B cell (primary cell): ENCODE data around the gene SMIM14. TPM values are rescaled to one million over a fixed set of nuclear protein-coding genes. Genes with fewer than 3 reads are reported as not detected.

ENCODE experiments used
- ATAC-seq: fragments of 200-7000 bp; cut with Tn5 transposase; one replicate; pipeline ENCODE4 v1.10.0; 2021; ENCODE audit warnings: low read depth, mild to moderate bottlenecking, moderate number of reproducible peaks, moderate library complexity
- CTCF ChIA-PET: fragments of 350-600 bp; sonication (Branson Sonifier 250); formaldehyde crosslinking; loops from one replicate; lab custom pipeline; 2021; ENCODE audit warnings: antibody characterized with exemption, inconsistent platforms; lab: Charles Lee
- POLR2A ChIA-PET: fragments of 350-600 bp; sonication (Branson Sonifier 250); formaldehyde crosslinking; loops from one replicate; lab custom pipeline; 2021; ENCODE audit warnings: antibody characterized with exemption; lab: Charles Lee
- DNase-seq: peaks from one replicate; pipeline ENCODE4 v3.0.0; 2013
- H2AFZ ChIP-seq: 2 replicates; pipeline ENCODE4 v1.6.1; 2012; ENCODE audit warnings: mild to moderate bottlenecking, low read depth, low read length; ENCODE audit not compliant: insufficient read depth, poor library complexity, severe bottlenecking
- H3K27ac ChIP-seq, 2 donors: 1 replicate in 1 of 2; 2 replicates in 1 of 2; pipeline ENCODE4 v1.5.1; 2012 to 2013; ENCODE audit warnings: low read length in 2 of 2, mild to moderate bottlenecking in 2 of 2, moderate library complexity in 1 of 2
- H3K27me3 ChIP-seq, 4 experiments: fragments of 200-600 bp in 1 of 4; sonication (generic) in 1 of 4; replicated peaks in 1 of 4; 1 replicate in 2 of 4; 2 replicates in 2 of 4; pipeline versions ENCODE4 v1.6.1 to v1.7.0; 2013 to 2016; ENCODE audit warnings: low read length in 3 of 4, mild to moderate bottlenecking in 2 of 4, mixed read lengths in 1 of 4, moderate library complexity in 1 of 4; ENCODE audit not compliant: insufficient read depth in 4 of 4, control insufficient read depth in 3 of 4; ENCODE audit errors: control extremely low read depth in 1 of 4
- H3K36me3 ChIP-seq, 2 experiments: replicated peaks in 1 of 2; 1 replicate in 1 of 2; 2 replicates in 1 of 2; pipeline versions ENCODE4 v1.6.1 to v1.7.1; 2013; ENCODE audit warnings: low read length in 1 of 2; ENCODE audit not compliant: insufficient read depth in 2 of 2, control insufficient read depth in 1 of 2; ENCODE audit errors: control extremely low read depth in 1 of 2, extremely low read depth in 1 of 2
- H3K4me1 ChIP-seq, 2 donors: fragments of 200-600 bp in 1 of 2; sonication (generic) in 1 of 2; 1 replicate in 1 of 2; 2 replicates in 1 of 2; pipeline versions ENCODE4 v1.5.1 to v1.6.1; 2013 to 2017; ENCODE audit warnings: low read length in 2 of 2; ENCODE audit not compliant: control insufficient read depth in 2 of 2, insufficient read depth in 2 of 2
- H3K4me2 ChIP-seq: replicated peaks from 2 replicates; pipeline ENCODE3; 2012; ENCODE audit warnings: mild to moderate bottlenecking, low read depth, low read length; ENCODE audit not compliant: poor library complexity, severe bottlenecking
- H3K4me3 ChIP-seq, 5 experiments: fragments of 200-600 bp in 1 of 5; sonication (generic) in 1 of 5; 1 replicate in 3 of 5; 2 replicates in 2 of 5; pipeline versions ENCODE4 v1.5.1 to v1.7.0; 2011 to 2016; ENCODE audit warnings: low read length in 4 of 5, mild to moderate bottlenecking in 4 of 5, low read depth in 2 of 5, control low read depth in 1 of 5, moderate library complexity in 1 of 5; ENCODE audit not compliant: insufficient read depth in 1 of 5; ENCODE audit errors: control extremely low read depth in 1 of 5, extremely low read depth in 1 of 5
- H3K79me2 ChIP-seq: fragments of 200-600 bp; sonication (generic); one replicate; pipeline ENCODE4 v1.6.0; 2016; ENCODE audit warnings: low read length; ENCODE audit not compliant: control insufficient read depth, insufficient read depth
- H3K9ac ChIP-seq: fragments of 200-600 bp; sonication (generic); 2 replicates; pipeline ENCODE4 v1.6.1; 2017; ENCODE audit warnings: mild to moderate bottlenecking, low read length, moderate library complexity
- H3K9me3 ChIP-seq, 3 donors: one replicate each; pipeline versions ENCODE4 v1.6.1 to v1.7.1; 2013; ENCODE audit warnings: low read length in 2 of 3; ENCODE audit not compliant: control insufficient read depth in 2 of 3, insufficient read depth in 1 of 3; ENCODE audit errors: control extremely low read depth in 1 of 3
- H4K20me1 ChIP-seq: 2 replicates; pipeline ENCODE4 v1.6.0; 2012; ENCODE audit warnings: mild to moderate bottlenecking, low read length; ENCODE audit not compliant: insufficient read depth, control insufficient read depth, poor library complexity, severe bottlenecking
- H3K27ac Mint-ChIP-seq: one replicate; pipeline ENCODE4 v1.8.0; 2021; ENCODE audit warnings: mixed read lengths
- H3K27me3 Mint-ChIP-seq: one replicate; pipeline ENCODE4 v1.8.0; 2021; ENCODE audit warnings: mixed read lengths
- H3K4me1 Mint-ChIP-seq: one replicate; pipeline ENCODE4 v1.8.0; 2021; ENCODE audit warnings: mixed read lengths
- H3K4me3 Mint-ChIP-seq: one replicate; pipeline ENCODE4 v1.8.0; 2021; ENCODE audit warnings: mixed read lengths
- H3K9me3 Mint-ChIP-seq: one replicate; pipeline ENCODE4 v1.8.0; 2022; ENCODE audit warnings: mixed read lengths; ENCODE audit not compliant: insufficient read depth
- EZH2 ChIP-seq: IDR thresholded peaks from 2 replicates; pipeline ENCODE4 v1.6.1; 2012; ENCODE audit warnings: borderline replicate concordance, low read depth, mild to moderate bottlenecking, moderate library complexity, low read length; ENCODE audit not compliant: insufficient read depth, poor library complexity, severe bottlenecking
- WGBS: methylation state at CpG from one replicate; pipeline ENCODE4 v1.1.5; 2013; ENCODE audit warnings: missing lambda C conversion rate; ENCODE audit not compliant: insufficient coverage; 5-methylcytosine and 5-hydroxymethylcytosine counted together
- intact Hi-C: fragments of 100-400 bp; cut with micrococcal nuclease; formaldehyde crosslinking; loops from one replicate; pipeline ENCODE4 v1.10.0; 2022
- polyA plus RNA-seq: library from polyadenylated mRNA; depleted of rRNA; stranded (reverse); fragments of >200 nt; gene quantifications from 2 replicates; pipeline ENCODE4 v1.2.3, GENCODE V29; 2012
- total RNA-seq, 2 donors: library from RNA; stranded (reverse); fragments of 120-200 nt in 1 of 2; gene quantifications; 1 replicate in 1 of 2; 2 replicates in 1 of 2; pipeline versions ENCODE4 v1.2.3 to v1.2.4, GENCODE V29; 2013 to 2022
- TF ChIP-seq, protein P1 (sequence below): fragments of 200-600 bp; IDR thresholded peaks from one replicate; pipeline ENCODE4 v1.8.0; 2022; ENCODE audit warnings: antibody characterized with exemption, mild to moderate bottlenecking

SMIM14 gene
- total and polyA plus RNA-seq, 2 donors (not counting 1 experiment from before 2014, with no cell fraction given): 38.9 to 56.0 TPM

DNA sequence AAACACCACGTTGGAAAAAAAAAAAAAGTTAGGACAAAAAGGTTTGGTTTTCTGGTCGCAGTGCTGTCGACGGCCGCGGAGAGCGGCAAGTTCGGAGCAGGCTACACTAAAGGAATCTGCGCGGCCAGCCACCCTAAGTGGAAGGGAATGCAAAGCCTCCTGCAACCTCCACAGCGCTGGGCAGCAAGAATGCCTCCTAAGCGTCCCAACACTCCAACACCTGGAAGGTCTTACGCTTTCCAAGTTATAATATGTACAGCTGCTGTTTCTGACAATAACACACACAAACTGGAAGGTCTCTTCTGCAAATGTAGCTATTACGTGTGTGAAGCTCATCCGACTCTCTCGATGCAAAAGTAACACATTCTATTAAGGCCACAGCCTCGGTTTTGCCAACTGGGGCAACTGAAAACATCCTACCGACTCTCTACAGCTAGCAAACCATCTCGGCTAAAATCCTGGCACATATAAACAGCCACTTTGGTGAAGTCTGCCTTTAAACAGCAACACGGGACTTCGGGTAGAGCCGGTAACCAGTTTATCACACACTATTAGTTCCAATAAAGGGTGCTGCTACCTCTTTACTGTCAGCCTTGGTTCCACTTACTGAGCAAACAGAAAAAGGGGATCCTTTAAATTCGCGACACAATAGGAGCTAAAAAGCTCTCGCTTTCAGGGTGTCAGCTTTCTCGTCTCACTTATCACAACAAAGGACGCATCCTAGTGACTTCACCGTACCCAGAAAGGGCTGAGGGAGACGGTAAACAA, 895 bp downstream of the SMIM14 start:
- peak overlapping the region; percentile 79 to 98 (median 93) for H3K4me3 ChIP-seq
- no peaks in the 10 kb centered on the region for H3K27me3 Mint-ChIP-seq

More for the DNA sequence above, 895 bp downstream of the SMIM14 start:
- peaks cover 3 to 11% of the 10 kb centered on the region in 2 experiments for H3K36me3 ChIP-seq
- Mint-ChIP-seq H3K4me3 (peak overlapping the region; percentile 91), H3K4me1 (peaks cover 58% of the 10 kb centered on the region), H3K27ac (peak overlapping the region; percentile 91), H3K9me3 (no peaks in the 10 kb centered on the region)
- ChIA-PET CTCF (interaction anchor here (0.9 to 5.5 kb wide), 14 partner anchors 11 to 341 kb away, joined by 3 to 40 read pairs (median 5); partner anchors contain the start of gene UGDH), POLR2A (interaction anchor here (0.6 to 3.1 kb wide), 17 partner anchors 8 to 418 kb away, joined by 3 to 26 read pairs (median 5); partner anchors contain the start of genes N4BP2, UBE2K and UGDH)
- under 1% methylated on average over 19 of the region's 29 CpGs for WGBS
- H3K4me2 ChIP-seq: peak overlapping the region; percentile 77
- H4K20me1 ChIP-seq: no peaks in the 10 kb centered on the region
- no peaks in the 10 kb centered on the region for H3K9me3 ChIP-seq
- no peak for TF ChIP-seq EZH2
- TF ChIP-seq, protein P1, sequence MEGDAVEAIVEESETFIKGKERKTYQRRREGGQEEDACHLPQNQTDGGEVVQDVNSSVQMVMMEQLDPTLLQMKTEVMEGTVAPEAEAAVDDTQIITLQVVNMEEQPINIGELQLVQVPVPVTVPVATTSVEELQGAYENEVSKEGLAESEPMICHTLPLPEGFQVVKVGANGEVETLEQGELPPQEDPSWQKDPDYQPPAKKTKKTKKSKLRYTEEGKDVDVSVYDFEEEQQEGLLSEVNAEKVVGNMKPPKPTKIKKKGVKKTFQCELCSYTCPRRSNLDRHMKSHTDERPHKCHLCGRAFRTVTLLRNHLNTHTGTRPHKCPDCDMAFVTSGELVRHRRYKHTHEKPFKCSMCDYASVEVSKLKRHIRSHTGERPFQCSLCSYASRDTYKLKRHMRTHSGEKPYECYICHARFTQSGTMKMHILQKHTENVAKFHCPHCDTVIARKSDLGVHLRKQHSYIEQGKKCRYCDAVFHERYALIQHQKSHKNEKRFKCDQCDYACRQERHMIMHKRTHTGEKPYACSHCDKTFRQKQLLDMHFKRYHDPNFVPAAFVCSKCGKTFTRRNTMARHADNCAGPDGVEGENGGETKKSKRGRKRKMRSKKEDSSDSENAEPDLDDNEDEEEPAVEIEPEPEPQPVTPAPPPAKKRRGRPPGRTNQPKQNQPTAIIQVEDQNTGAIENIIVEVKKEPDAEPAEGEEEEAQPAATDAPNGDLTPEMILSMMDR: no peak
- peaks cover 46 to 48% of the 10 kb centered on the region in 2 donors for H3K4me1 ChIP-seq
- no peaks in the 10 kb centered on the region for H3K27me3 ChIP-seq
- intact Hi-C loops: loop anchor here (1.0 to 10.0 kb wide), 11 partner anchors 19 to 875 kb away; partner anchors contain the start of genes LIAS, N4BP2, PDS5A and RFC1
- peak overlapping the region; percentile 87 to 92 for H3K27ac ChIP-seq
- DNase-seq (peak; percentile 74), ATAC-seq (peak; percentile 15)
- peaks cover 68% of the 10 kb centered on the region for H3K79me2 ChIP-seq
- H3K9ac ChIP-seq: peak overlapping the region; percentile 83
- H2AFZ ChIP-seq: peak overlapping the region; percentile 80
